GM18951 (cell line): ENCODE measurements around the gene UBE2G2.
"Not testable (repeated sequence)": the region's sequence is repeated elsewhere in the genome, so short reads cannot be mapped to it uniquely, and the experiment has no call there.

Source experiments
- POLR2A ChIP-seq: IDR thresholded peaks from 4 replicates; pipeline ENCODE4 v1.6.1; 2011; ENCODE audit warnings: mild to moderate bottlenecking; ENCODE audit not compliant: insufficient read length, insufficient read depth; ENCODE audit errors: extremely low read depth
- in situ Hi-C: fragments of 300-500 bp; cut with MboI; formaldehyde crosslinking; loops from one replicate; pipeline ENCODE4 v1.12.0; 2022; ENCODE audit warnings: low sequenced_read_pairs, mixed read lengths, inconsistent platforms; ENCODE audit not compliant: unreplicated experiment

The UBE2G2 gene

DNA sequence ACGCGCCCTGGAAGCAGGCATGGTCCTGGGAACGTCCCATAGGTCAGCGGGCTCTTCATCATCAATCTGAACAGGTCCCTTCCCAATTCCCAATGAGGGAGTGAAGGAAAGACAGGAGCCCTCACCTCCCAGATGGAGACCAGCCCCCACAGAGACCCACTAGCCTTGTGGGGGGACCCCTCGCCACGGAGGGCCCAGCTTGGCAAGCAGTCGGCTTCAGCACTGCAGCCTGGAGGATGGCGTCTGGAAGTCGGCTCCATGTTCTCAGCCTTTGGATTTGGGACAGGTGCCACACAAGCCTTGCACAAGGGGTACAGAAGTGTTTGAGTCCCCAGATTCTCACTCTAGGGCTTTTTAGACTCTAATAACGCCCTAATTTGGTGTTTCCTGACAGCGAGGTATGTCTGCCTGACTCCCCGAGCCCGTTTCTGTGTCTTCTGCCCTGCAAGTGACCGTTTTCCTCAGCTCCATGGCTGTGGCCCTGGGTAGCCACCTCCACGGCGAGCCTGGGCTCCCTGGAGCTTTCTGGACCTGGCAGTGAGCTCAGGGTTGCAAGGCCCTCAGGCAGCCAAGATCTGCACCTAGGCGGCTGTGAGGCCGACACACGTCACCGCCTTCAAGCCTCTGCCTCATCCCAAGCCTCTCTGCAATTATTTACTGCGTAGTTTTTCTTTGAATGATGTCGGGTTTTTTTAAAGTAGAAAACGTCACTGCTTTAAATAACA, 41.3 kb upstream of the UBE2G2 start:
- in situ Hi-C loops = no loop called here
- no peak for TF ChIP-seq POLR2A

GRCh38 chr21:44842087-44842486, 40.5 kb upstream of the UBE2G2 start:
- in situ Hi-C loops = no loop called here
- TF ChIP-seq POLR2A = no peak

- no peak for TF ChIP-seq POLR2A
- in situ Hi-C loops = no loop called here
These were observed 39.2 kb upstream of the UBE2G2 start for GRCh38 chr21:44840771-44841170.

DNA sequence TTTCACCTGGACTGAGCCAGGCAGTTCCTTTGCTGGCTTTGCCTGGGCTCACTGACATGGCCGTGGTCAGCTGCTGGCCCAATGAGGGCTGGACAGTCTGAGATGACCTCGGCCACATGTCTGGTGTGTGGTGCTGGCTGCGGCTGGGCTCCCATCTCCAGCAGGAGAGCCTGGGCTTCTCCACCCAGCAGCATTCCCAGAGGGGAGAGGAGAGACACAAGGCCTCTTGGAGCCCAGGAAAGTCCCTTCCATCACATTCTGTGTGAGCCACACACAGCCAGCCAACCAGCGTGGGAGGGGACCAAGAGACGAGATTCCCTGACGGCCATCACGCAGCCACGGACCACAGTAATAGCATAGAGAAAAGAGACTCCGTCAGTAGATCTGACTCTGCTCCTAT, 37.3 kb upstream of the UBE2G2 start:
- TF ChIP-seq POLR2A = no peak
- in situ Hi-C loops = no loop called here

- in situ Hi-C loops = no loop called here
- TF ChIP-seq POLR2A = no peak
These were observed 36.6 kb upstream of the UBE2G2 start for GRCh38 chr21:44838039-44838895.

DNA sequence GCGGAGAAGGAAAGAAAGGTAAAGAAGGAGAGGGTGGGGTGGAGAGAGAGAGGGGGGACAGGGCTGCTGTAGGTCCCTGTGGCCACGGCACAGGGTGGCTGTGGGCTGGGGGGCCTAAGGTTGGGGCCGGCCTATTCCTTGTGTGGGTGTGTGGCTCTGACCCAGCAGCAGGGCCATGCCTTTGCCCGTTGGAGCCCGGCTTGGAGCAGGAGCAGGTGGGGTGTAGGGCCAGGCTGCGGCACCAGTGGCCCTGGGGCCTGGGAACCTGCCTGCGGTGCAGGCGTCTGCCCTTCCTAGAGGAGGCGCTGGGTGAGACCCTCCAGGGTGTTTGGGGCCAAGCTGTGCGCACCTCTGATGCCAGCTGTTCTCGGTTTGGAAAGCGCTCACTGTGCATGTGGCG, 35.9 kb upstream of the UBE2G2 start:
- TF ChIP-seq POLR2A = no peak
- in situ Hi-C loops = no loop called here

GRCh38 chr21:44836666-44837471, 35.2 kb upstream of the UBE2G2 start:
- in situ Hi-C loops = no loop called here
- no peak for TF ChIP-seq POLR2A

DNA sequence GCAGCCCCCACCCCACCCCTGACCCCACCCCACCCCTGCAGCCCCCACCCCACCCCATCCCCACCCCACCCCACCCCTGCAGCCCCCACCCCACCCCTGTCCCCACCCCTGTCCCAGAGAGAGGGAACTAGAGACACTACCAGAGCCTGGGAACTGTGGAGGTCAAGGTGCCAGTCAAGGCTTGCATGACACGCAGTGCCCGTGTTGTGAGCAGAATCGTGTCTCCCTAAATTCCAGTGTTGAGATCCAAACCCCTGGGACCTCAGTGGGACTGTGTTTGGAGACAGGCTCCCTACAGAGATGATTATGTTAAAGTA, 34.7 kb upstream of the UBE2G2 start:
- in situ Hi-C loops = no loop called here
- TF ChIP-seq POLR2A = no peak

- TF ChIP-seq POLR2A = no peak
- in situ Hi-C loops = no loop called here
These were observed 34.0 kb upstream of the UBE2G2 start for GRCh38 chr21:44835647-44835973.

DNA sequence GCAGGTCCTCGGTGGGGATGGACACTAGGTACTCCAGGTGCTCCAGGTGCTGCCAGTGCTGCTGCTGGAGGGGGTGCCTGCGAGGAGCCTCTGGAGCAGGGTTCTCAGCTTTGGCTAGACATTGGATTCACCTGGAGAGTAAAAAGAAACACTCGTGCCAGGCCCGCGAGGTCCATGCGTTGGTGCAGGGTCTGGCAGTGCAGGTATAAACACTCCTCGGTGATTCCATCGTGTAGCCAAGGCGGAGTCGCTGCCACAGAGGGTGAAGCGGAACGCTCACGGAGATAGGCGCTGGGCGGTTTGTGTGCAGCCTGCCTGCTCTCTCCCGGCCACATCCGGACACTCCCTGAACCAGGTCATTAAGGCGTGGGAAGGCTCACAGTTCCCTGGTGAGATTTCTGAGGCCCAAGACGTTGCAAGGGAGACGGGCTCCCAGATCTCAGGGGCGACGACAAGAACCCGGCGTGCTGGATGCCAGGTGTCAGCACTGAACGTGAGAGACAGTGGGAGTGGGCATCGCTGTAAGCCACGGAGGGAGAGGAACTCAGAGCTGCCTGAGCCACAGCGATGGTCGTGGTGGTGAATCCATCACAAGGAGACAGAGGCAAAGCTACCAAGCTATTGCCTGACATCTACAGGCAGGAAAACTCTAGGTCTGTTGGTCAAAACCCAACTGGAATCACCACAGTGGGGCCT, 33.5 kb upstream of the UBE2G2 start:
- no peak for TF ChIP-seq POLR2A
- in situ Hi-C loops = no loop called here

DNA sequence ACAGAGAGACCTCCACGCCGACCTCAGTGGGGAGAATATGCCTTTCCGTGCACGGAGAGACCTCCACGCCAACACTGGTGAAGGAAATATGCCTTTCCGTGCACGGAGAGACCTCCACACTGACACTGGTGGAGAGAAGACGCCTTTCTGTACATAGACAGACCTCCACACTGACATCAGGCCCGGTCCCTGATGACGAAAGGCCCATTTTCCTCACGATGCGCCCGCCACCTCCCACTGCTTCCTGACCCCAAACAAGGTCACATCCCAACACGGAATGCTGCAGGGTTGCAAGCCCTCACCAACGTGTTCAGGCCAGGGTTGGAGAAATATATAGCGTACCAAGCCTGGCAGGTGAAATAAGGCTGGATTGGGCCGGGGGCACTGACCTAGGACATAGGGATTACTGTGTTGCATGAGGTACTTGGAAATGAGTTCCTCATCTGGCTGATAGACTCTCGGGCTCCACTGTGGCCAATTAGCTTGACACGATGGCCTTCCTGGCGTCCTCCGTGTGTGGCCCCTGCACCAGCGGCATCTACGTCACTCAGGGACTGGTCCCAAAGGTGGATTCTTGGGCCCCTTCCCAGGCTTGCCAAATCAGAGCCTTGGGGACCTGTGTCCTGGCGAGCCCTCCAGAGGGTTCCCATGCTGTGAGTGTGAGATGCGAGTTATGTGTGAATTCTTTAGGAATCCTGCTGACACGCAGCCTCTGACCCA, 32.8 kb upstream of the UBE2G2 start:
- no peak for TF ChIP-seq POLR2A
- in situ Hi-C loops = no loop called here

DNA sequence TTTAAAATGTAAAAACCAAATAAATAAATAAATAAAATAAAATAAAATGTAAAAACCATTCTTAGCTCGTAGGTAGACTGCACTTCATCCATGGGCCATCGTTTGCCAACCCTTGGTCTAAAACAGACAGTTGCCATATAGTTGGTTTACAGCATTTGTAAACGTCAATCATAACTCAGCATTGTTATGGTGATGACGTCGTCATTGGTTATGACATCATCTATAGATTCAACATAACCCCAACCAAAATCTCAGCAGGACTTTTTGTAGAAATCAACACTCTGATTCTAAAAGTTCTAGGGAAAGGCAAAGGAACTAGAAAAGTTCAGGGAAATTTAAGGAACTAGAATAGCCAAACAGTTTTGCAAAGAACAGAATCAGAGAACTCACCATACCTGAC, 32.0 kb upstream of the UBE2G2 start:
- in situ Hi-C loops = no loop called here

DNA sequence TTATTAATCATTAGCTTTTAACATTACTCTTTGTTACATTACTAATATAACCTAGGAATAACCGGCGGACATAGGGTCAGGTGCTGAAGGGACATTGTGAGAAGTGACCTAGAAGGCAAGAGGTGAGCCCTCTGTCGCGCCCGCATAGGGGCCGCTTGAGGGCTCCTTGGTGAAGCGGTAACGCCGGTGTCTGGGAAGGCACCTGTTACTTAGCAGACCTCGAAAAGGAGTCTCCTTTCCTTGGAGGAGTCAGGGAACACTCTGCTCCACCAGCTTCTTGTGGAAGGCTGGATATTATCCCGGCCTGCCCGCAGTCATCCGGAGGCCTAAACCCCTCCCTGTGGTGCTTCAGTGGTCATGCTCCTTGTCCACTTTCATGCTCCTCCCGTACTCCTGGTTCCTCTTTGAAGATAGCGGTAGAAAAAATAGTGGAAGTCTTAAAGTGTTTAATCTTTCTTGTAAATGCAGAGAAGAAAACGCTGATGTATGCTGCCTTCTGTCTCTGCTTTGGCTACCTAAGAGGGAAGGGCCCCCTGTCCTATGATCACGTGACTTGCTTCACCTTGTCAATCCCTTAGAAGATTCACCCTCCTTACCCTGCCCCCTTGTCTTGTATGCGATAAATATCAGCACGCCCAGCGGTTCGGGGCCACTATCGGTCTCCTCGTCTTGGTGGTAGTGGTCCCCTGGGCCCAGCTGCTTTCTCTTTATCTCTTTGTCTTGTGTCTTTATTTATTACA, 31.1 kb upstream of the UBE2G2 start:
- in situ Hi-C loops = not testable (repeated sequence)

More for the DNA sequence above, 32.0 kb upstream of the UBE2G2 start:
- TF ChIP-seq POLR2A = no peak
